HUES6 (cell line): ENCODE measurements around the gene GBP7.
"Not testable (repeated sequence)": the region's sequence is repeated elsewhere in the genome, so short reads cannot be mapped to it uniquely, and the experiment has no call there.

Experiments used
- H3K27ac ChIP-seq: 2 replicates; pipeline ENCODE4 v1.7.0; 2013; ENCODE audit warnings: low read depth, mild to moderate bottlenecking, low read length, inconsistent platforms
- H3K27me3 ChIP-seq: 2 replicates; pipeline ENCODE4 v1.6.1; 2013; ENCODE audit warnings: low read length; ENCODE audit not compliant: control insufficient read depth, insufficient read depth
- H3K36me3 ChIP-seq: 2 replicates; pipeline ENCODE4 v1.6.1; 2013; ENCODE audit warnings: low read length; ENCODE audit not compliant: control insufficient read depth, insufficient read depth
- H3K4me1 ChIP-seq: 2 replicates; pipeline ENCODE4 v1.6.1; 2013; ENCODE audit warnings: low read length; ENCODE audit not compliant: control insufficient read depth, insufficient read depth
- H3K4me3 ChIP-seq: 2 replicates; pipeline ENCODE4 v1.5.1; 2013; ENCODE audit warnings: low read depth, low read length
- H3K9ac ChIP-seq: one replicate; pipeline ENCODE4 v1.6.1; 2013; ENCODE audit warnings: mild to moderate bottlenecking, low read length
- H3K9me3 ChIP-seq: 2 replicates; pipeline ENCODE4 v1.6.1; 2013; ENCODE audit warnings: low read depth, low read length; ENCODE audit not compliant: control insufficient read depth, insufficient read depth

The GBP7 gene

GRCh38 chr1:89133747-89134146, 42.1 kb downstream of the GBP7 start:
- no peaks in the 10 kb centered on the region for H3K4me1 ChIP-seq
- no peak overlapping the region for H3K9ac ChIP-seq
- H3K27me3 ChIP-seq, result no peaks in the 10 kb centered on the region
- no peak overlapping the region for H3K4me3 ChIP-seq
- no peaks in the 10 kb centered on the region for H3K36me3 ChIP-seq
- H3K27ac ChIP-seq, result no peak overlapping the region
- no peaks in the 10 kb centered on the region for H3K9me3 ChIP-seq

DNA sequence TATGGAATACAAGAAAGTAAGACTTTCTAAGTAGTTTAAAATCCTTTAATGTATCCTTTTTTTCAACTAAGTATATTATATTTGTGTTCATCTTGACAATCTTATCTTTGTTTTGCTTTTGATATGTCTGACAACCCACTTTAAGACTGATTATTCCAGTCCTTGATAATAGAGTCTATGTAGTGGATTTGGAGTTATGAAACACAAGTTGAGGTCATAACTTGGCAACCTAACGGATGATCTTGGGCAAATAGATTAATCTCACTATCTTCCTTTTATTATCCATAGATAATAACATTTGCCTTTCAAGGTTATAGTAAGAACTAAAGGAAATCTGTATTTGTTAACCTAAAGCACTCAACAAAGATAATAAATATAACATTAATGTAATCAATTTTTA, 45.1 kb downstream of the GBP7 start:
- Histone ChIP-seq H3K36me3 (no peaks in the 10 kb centered on the region), H3K27ac (no peak overlapping the region), H3K9me3 (no peaks in the 10 kb centered on the region), H3K4me1 (peaks cover under 1% of the 10 kb centered on the region; the same call in 1 of the 2 replicates), H3K27me3 (no peaks in the 10 kb centered on the region), H3K9ac (no peak overlapping the region), H3K4me3 (no peak overlapping the region)

DNA sequence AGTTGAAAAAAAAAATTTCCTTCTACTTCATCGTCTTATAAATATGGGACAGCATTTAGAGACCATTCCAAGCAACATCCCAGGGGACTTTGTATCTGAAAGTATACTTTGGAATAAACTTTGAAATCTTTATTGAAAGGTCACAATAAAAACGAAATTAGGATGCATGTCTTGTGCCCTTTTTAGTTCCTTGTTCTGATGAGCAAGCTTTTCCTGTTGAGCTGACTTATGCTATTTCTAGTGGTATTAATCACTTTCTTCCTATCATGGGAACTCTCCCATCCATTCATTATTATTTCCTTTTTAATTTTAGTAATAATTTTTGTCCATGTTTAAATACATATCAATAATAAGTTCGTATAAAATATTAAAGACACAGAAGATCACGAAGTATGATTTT, 45.9 kb downstream of the GBP7 start:
- no peaks in the 10 kb centered on the region for H3K27me3 ChIP-seq
- no peak overlapping the region for H3K27ac ChIP-seq
- no peak overlapping the region for H3K9ac ChIP-seq
- no peaks in the 10 kb centered on the region for H3K36me3 ChIP-seq
- H3K4me1 ChIP-seq, result peaks cover 2% of the 10 kb centered on the region; the same call in 1 of the 2 replicates
- no peaks in the 10 kb centered on the region for H3K9me3 ChIP-seq
- H3K4me3 ChIP-seq, result no peak overlapping the region

GRCh38 chr1:89128003-89128458, 47.8 kb downstream of the GBP7 start:
- H3K4me3 ChIP-seq, H3K36me3 ChIP-seq, H3K4me1 ChIP-seq, H3K27ac ChIP-seq, H3K9me3 ChIP-seq, H3K27me3 ChIP-seq, H3K9ac ChIP-seq: not testable (repeated sequence)

DNA sequence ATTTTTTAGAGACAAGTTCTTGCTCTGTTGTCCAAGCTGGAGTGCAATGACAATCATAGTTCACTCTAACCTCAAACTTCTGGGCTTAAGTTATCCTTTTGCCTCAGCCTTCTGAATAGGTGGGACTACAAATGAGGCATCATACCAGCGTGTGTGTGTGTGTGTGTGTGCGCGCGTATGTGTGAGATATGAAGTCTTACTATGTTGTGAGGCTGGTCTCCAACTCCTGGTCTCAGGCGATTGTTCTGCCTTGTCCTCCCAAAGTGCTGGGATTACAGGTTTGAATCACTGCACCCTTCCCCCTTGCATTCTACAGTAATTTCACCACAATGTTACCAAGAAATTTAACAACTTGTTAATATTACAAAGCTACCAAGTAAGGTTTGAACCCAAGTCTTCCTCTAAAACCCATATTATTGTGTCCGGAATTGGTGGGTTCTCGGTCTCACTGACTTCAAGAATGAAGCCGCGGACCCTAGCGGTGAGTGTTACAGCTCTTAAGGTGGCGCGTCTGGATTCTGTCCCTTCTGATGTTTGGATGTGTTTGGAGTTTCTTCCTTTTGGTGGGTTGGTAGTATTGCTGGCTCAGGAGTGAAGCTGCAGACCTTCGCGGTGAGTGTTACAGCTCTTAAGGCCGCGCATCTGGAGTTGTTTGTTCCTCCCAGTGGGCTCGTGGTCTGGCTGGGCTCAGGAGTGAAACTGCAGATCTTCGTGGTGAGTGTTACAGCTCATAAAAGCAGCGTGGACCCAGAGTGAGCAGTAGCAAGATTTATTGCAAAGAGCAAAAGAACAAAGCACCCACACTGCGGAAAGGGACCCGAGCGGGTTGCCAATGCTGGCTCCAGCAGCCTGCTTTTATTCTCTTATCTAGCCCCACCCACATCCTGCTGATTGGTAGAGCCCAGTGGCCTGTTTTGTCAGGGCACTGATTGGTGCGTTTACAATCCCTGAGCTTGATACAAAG, 48.9 kb downstream of the GBP7 start:
- not testable (repeated sequence) for H3K9me3 ChIP-seq, H3K36me3 ChIP-seq, H3K4me1 ChIP-seq, H3K4me3 ChIP-seq, H3K9ac ChIP-seq, H3K27me3 ChIP-seq, H3K27ac ChIP-seq

DNA sequence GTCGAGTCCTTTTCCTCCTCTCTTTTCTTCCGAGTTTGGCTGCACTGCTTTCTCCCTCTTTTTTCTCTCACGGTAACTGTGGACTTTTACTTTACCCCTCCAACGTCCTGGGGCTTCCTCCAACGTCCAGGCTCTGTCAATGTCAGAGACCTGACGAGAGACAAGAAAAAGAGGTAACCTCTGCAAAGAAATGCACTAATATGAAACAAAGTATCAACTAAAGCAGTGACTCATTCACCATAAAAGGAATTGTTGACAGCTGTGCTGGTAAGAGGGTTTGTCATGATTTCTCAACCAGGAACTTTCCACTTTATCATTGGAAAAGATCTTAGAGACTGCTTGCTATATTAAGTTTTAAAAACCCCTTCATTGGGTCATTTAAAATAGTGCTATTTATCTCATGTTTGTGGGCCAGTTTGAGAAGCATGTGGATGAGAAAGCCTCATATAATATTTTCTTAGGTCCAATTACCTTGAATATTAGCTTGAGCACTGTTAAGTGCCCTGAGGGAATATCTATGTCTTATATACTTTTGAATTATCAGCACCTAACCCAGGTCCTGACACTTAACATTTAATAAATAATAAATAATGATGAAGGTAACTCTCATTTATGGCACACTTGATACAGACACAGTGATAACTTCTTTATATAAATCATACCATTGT, 49.8 kb downstream of the GBP7 start, which contains the start of gene GBP2:
TSS of gene GBP2 (minus strand) at position 202 of the 668 bp plus-strand sequence. CDS start 4,148 bp downstream, outside the sequence.
- Histone ChIP-seq H3K9ac (no peak within 1 kb of the TSS), H3K4me3 (no peak within 1 kb of the TSS), H3K27ac (no peak within 1 kb of the TSS), H3K4me1 (peaks cover 2% of the 10 kb centered on the region; the same call in 1 of the 2 replicates), H3K36me3 (no peaks in the 10 kb centered on the region), H3K9me3 (no peaks in the 10 kb centered on the region), H3K27me3 (no peaks in the 10 kb centered on the region)

DNA sequence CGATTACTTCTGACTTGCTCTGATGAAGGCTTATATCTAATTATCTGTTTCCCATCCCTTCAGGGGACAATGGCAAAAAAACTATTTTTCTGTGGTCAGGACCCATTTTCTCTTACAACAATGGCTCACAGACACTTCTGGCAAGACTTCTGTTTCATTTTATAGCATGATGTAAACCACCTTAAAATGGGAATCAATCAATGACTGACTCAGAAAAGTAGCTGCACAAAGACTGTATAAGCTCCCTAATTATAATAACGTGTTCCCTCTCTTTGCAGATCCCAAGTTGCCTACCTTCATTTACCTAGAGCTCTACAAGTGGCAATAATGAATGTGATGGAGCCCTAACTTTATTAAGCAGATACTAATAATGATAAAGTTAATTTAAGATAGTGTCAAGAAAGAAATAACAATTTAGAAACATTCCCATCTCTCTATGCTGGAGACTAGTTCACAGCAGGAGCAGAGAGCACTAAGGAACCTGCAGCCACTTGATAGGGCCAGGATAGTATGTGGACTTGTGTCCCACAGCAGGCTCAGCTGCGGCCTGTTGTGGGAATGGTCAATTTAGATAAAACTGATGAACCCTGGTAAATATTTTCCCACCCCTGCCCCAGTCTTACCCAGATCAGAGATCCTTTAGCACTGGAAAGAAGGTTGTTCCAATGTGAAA, 50.4 kb downstream of the GBP7 start:
- Histone ChIP-seq H3K27ac (no peak overlapping the region), H3K4me3 (no peak overlapping the region)

DNA sequence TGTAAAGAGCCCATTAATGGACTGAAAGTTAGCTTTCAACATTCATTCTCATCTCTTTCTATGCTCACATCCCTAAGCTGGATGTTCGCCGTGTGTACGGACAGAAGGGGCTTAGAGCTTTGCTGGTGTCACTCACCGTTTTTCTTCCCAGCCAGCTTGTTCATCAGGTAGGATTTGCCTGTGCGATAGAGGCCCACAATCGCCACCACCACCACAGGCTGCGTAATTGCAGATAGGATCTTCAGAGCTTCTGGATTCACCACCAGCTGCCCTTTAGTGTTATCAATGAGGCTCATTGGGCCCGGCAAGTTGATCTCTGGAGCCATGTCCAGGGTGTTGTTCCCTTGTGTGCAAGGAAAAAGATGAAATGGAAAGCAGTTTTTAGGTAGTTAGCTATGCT, 54.2 kb downstream of the GBP7 start:
- H3K9me3 ChIP-seq, result no peaks in the 10 kb centered on the region
- no peak overlapping the region for H3K9ac ChIP-seq
- peaks cover 2% of the 10 kb centered on the region; the same call in 1 of the 2 replicates for H3K4me1 ChIP-seq
- H3K4me3 ChIP-seq, result no peak overlapping the region
- H3K27ac ChIP-seq, result no peak overlapping the region
- H3K27me3 ChIP-seq, result no peaks in the 10 kb centered on the region
- no peaks in the 10 kb centered on the region for H3K36me3 ChIP-seq

More for the DNA sequence above, 50.4 kb downstream of the GBP7 start:
- no peaks in the 10 kb centered on the region for H3K36me3 ChIP-seq
- peaks cover 2% of the 10 kb centered on the region; the same call in 1 of the 2 replicates for H3K4me1 ChIP-seq
- no peaks in the 10 kb centered on the region for H3K27me3 ChIP-seq
- H3K9ac ChIP-seq, result no peak overlapping the region
- no peaks in the 10 kb centered on the region for H3K9me3 ChIP-seq

DNA sequence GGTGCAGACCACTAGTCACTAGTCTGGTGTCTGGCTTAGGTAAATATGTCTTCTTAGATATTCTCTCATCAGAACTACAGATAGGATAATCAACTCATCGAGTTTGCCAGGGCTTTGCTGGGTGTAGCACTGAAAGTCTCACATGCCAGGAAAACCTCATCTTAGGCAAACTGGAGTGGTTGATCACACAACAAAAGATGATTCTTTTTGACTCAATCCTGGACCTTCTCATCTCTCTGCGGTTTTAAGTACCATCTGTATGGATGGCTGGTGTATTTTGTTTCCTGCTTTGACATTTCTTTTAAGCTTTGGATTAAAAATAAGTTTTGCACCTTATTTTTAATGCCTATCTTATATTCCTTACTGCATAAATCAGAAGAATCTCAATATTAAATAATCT, 61.1 kb downstream of the GBP7 start:
- Histone ChIP-seq H3K27ac (no peak overlapping the region), H3K27me3 (no peaks in the 10 kb centered on the region), H3K4me3 (no peak overlapping the region), H3K9ac (no peak overlapping the region), H3K4me1 (no peaks in the 10 kb centered on the region), H3K9me3 (no peaks in the 10 kb centered on the region), H3K36me3 (no peaks in the 10 kb centered on the region)

DNA sequence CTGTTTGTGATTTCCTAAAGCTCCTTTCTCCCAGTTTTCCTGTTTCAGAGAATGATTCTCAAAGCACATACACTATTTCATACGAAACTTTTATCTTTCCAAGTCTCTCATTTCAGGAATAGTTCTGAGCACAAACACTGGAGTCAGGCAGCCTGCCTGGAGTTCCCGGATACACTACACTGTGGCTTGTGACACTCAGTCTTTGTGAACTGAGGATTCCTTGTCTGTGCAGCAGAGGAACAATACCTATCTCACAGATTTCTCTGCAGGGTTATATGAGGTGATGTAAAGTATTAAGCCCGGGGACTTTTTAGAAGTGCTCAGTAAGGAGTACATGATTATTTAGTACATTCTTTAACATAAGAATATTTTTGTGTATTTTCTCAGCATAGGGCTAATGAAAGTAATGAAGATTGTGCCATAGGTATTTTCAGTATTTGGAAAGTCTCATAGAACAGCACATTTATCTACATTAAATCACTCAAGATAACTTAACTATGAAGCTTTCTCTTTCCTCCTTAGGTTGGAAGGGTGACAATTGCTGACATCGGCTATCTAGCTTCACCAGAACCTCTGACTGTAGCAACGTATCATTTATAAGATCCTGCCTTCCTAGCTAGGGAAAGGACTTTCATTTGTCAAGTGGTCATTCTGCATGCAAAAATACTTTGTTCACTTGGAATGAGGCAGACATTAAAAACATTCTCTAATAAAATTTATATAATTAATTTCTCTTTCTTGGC, 62.8 kb downstream of the GBP7 start:
- Histone ChIP-seq H3K36me3 (no peaks in the 10 kb centered on the region), H3K4me3 (no peak overlapping the region), H3K27ac (no peak overlapping the region), H3K27me3 (no peaks in the 10 kb centered on the region), H3K4me1 (no peaks in the 10 kb centered on the region), H3K9me3 (no peaks in the 10 kb centered on the region), H3K9ac (no peak overlapping the region)
